SK-N-MC (cell line): ENCODE measurements around the gene TGFBI.

Experiments
- EZH2 ChIP-seq: fragments of 200-600 bp; sonication (generic); IDR thresholded peaks from one replicate; pipeline ENCODE4 v1.6.1; 2017; ENCODE audit warnings: antibody characterized with exemption
- FOXP2 ChIP-seq: optimal IDR thresholded peaks from 2 replicates; pipeline ENCODE3; 2011; ENCODE audit warnings: mild to moderate bottlenecking, moderate library complexity; ENCODE audit not compliant: insufficient read depth; ENCODE audit errors: extremely low read length, control extremely low read depth
- POLR2AphosphoS5 ChIP-seq: IDR thresholded peaks from 2 replicates; pipeline ENCODE4 v1.6.1; 2012; ENCODE audit warnings: mild to moderate bottlenecking, low read depth, low read length, borderline replicate concordance

DNA sequence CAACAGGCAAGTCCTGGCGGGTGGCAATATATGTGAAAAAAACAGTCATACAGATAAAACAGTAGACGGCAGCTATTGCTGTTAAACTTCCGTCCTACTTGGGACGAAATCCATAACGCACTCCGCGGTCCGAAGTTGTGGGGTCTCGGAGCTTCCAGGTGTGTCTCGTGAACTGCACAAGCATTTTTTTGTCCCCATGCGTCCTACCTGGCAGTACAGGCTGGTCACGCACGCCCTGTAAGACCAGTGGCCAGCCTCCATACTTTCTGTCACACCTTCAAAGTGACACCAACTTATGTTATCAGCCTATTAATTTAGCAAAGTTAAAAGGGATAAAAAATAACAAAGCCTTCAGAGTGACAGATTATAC, 51.3 kb downstream of the TGFBI start:
- TF ChIP-seq POLR2AphosphoS5 (no peak), EZH2 (no peak), FOXP2 (no peak)
